CD14-positive monocyte (primary cell): ENCODE measurements around the gene SNHG17. TPM values are rescaled to one million over a fixed set of nuclear protein-coding genes. Genes with fewer than 3 reads are reported as not detected.

Experiments
- DNase-seq, 3 donors: peaks; one replicate each; pipeline ENCODE4 v3.0.0-alpha.2; 2011 to 2022
- H2AFZ ChIP-seq: 2 replicates; pipeline ENCODE4 v1.6.0; 2012; ENCODE audit warnings: mild to moderate bottlenecking, low read depth, low read length, inconsistent platforms; ENCODE audit not compliant: insufficient read depth, poor library complexity, severe bottlenecking
- H3K27ac ChIP-seq, 2 donors: 1 replicate in 1 of 2; 2 replicates in 1 of 2; pipeline ENCODE4 v1.5.1; 2012 to 2013; ENCODE audit warnings: low read length in 2 of 2, control low read depth in 1 of 2, inconsistent platforms in 1 of 2, low read depth in 1 of 2, mild to moderate bottlenecking in 1 of 2
- H3K27me3 ChIP-seq, 2 donors: one replicate each; pipeline versions ENCODE4 v1.6.0 to v1.6.1; 2011 to 2013; ENCODE audit warnings: low read length in 2 of 2; ENCODE audit not compliant: control insufficient read depth in 2 of 2, insufficient read depth in 2 of 2
- H3K36me3 ChIP-seq, 2 donors: replicated peaks in 1 of 2; 1 replicate in 1 of 2; 2 replicates in 1 of 2; pipeline versions ENCODE4 v1.5.1 to v1.6.1; 2012 to 2013; ENCODE audit warnings: low read length in 2 of 2, control low read depth in 1 of 2, inconsistent platforms in 1 of 2, mild to moderate bottlenecking in 1 of 2; ENCODE audit not compliant: insufficient read depth in 2 of 2, control insufficient read depth in 1 of 2
- H3K4me1 ChIP-seq, 2 donors: 1 replicate in 1 of 2; 2 replicates in 1 of 2; pipeline versions ENCODE4 v1.5.1 to v1.6.1; 2012 to 2013; ENCODE audit warnings: low read length in 2 of 2, control low read depth in 1 of 2, inconsistent platforms in 1 of 2, mild to moderate bottlenecking in 1 of 2, moderate library complexity in 1 of 2; ENCODE audit not compliant: insufficient read depth in 2 of 2, control insufficient read depth in 1 of 2
- H3K4me2 ChIP-seq: replicated peaks from 2 replicates; pipeline ENCODE3; 2012; ENCODE audit warnings: low read length, moderate library complexity, mild to moderate bottlenecking; ENCODE audit not compliant: poor library complexity, severe bottlenecking; ENCODE audit errors: extremely low read depth
- H3K4me3 ChIP-seq, 3 experiments: fragments of 200-600 bp in 1 of 3; sonication (generic) in 1 of 3; replicated peaks in 1 of 3; 1 replicate in 2 of 3; 2 replicates in 1 of 3; pipeline ENCODE4 v1.5.1; 2011 to 2013; ENCODE audit warnings: low read length in 3 of 3, mild to moderate bottlenecking in 3 of 3, control low read depth in 2 of 3, low read depth in 2 of 3, inconsistent platforms in 1 of 3, moderate library complexity in 1 of 3
- H3K79me2 ChIP-seq: 2 replicates; pipeline ENCODE4 v1.6.0; 2012; ENCODE audit warnings: mild to moderate bottlenecking, control low read depth, inconsistent platforms, low read length, moderate library complexity; ENCODE audit not compliant: insufficient read depth
- H3K9ac ChIP-seq: 2 replicates; pipeline ENCODE4 v1.6.0; 2017; ENCODE audit warnings: low read length, mild to moderate bottlenecking; ENCODE audit not compliant: insufficient read depth, poor library complexity, severe bottlenecking
- H3K9me3 ChIP-seq, 2 donors: replicated peaks in 1 of 2; 1 replicate in 1 of 2; 2 replicates in 1 of 2; pipeline versions ENCODE4 v1.5.1 to v1.6.1; 2012 to 2013; ENCODE audit warnings: low read length in 2 of 2, control low read depth in 1 of 2; ENCODE audit not compliant: control insufficient read depth in 1 of 2, insufficient read depth in 1 of 2
- H4K20me1 ChIP-seq: 2 replicates; pipeline ENCODE4 v1.6.0; 2012; ENCODE audit warnings: mild to moderate bottlenecking, low read length, control low read depth, moderate library complexity; ENCODE audit not compliant: insufficient read depth
- H3K27ac Mint-ChIP-seq, 7 donors: one replicate each; pipeline ENCODE4 v1.8.0; 2020; ENCODE audit warnings: mild to moderate bottlenecking in 7 of 7, mixed read lengths in 7 of 7, moderate library complexity in 6 of 7, inconsistent platforms in 2 of 7
- H3K27me3 Mint-ChIP-seq, 3 donors: one replicate each; pipeline ENCODE4 v1.8.0; 2021 to 2022; ENCODE audit warnings: low read depth in 3 of 3, mild to moderate bottlenecking in 3 of 3, mixed read lengths in 3 of 3, moderate library complexity in 3 of 3, inconsistent platforms in 1 of 3
- H3K36me3 Mint-ChIP-seq, 2 donors: one replicate each; pipeline ENCODE4 v1.8.0; 2020; ENCODE audit warnings: mixed read lengths in 2 of 2, inconsistent platforms in 1 of 2, mild to moderate bottlenecking in 1 of 2
- H3K4me1 Mint-ChIP-seq: one replicate; pipeline ENCODE4 v1.8.0; 2020; ENCODE audit warnings: mild to moderate bottlenecking, mixed read lengths
- H3K4me3 Mint-ChIP-seq, 2 donors: one replicate each; pipeline ENCODE4 v1.8.0; 2020; ENCODE audit warnings: mild to moderate bottlenecking in 2 of 2, mixed read lengths in 2 of 2, moderate library complexity in 1 of 2
- H3K9me3 Mint-ChIP-seq, 7 donors: one replicate each; pipeline ENCODE4 v1.8.0; 2020 to 2022; ENCODE audit warnings: mixed read lengths in 7 of 7, mild to moderate bottlenecking in 6 of 7, moderate library complexity in 6 of 7, inconsistent platforms in 2 of 7
- CTCF ChIP-seq: fragments of 200-600 bp; IDR thresholded peaks from one replicate; pipeline ENCODE4 v1.8.0; 2022; ENCODE audit warnings: antibody characterized with exemption, mild to moderate bottlenecking
- WGBS: methylation state at CpG from one replicate; pipeline ENCODE4 v1.1.5; 2013; ENCODE audit warnings: missing lambda C conversion rate; ENCODE audit not compliant: insufficient coverage; 5-methylcytosine and 5-hydroxymethylcytosine counted together
- intact Hi-C, 2 donors: fragments of 100-400 bp; cut with micrococcal nuclease; formaldehyde crosslinking; loops; one replicate each; pipeline versions ENCODE4 v1.15.0 to v1.15.1; 2023
- polyA plus RNA-seq, 3 donors: library from polyadenylated mRNA; depleted of rRNA in 1 of 3; unstranded in 2 of 3; stranded (reverse) in 1 of 3; fragments of 300-500 nt in 2 of 3; fragments of >200 nt in 1 of 3; fragmentation: Illumina TruSeq in 2 of 3; gene quantifications; 1 replicate in 2 of 3; 2 replicates in 1 of 3; pipeline ENCODE4 v1.2.3, GENCODE V29; 2012 to 2021

The SNHG17 gene
- polyA plus RNA-seq, 3 donors, result 10.1 to 32.4 (median 29.2) TPM

- Histone ChIP-seq H3K4me3 (no peak overlapping the region), H3K27me3 (no peaks in the 10 kb centered on the region), H3K36me3 (no peaks in the 10 kb centered on the region), H2AFZ (no peak overlapping the region), H4K20me1 (no peaks in the 10 kb centered on the region), H3K9me3 (no peaks in the 10 kb centered on the region), H3K4me1 (no peaks in the 10 kb centered on the region), H3K4me2 (no peak overlapping the region), H3K9ac (no peak overlapping the region), H3K27ac (no peak overlapping the region), H3K79me2 (no peaks in the 10 kb centered on the region)
- Mint-ChIP-seq H3K4me1 (peaks cover 5% of the 10 kb centered on the region), H3K9me3 (peaks cover 0 to 11% (median 6%) of the 10 kb centered on the region in 7 donors), H3K27ac (peak overlapping the region in 1 of 7 donors; percentile 53), H3K36me3 (no peaks in the 10 kb centered on the region), H3K4me3 (no peak overlapping the region), H3K27me3 (peaks cover 2 to 8% (median 5%) of the 10 kb centered on the region in 3 donors)
- intact Hi-C loops, result no loop called here
- DNase-seq, result peak in 1 of 3 donors; percentile 35
- no peak for TF ChIP-seq CTCF
- 20% methylated on average over 1 of the region's 5 CpGs for WGBS
Measured at GRCh38 chr20:38460040-38460623, 25.0 kb upstream of the SNHG17 start.

GRCh38 chr20:38458314-38458713 lies 23.2 kb upstream of the SNHG17 start:
- Mint-ChIP-seq H3K4me3 (no peak overlapping the region), H3K27me3 (peaks cover 4 to 8% (median 5%) of the 10 kb centered on the region in 3 donors), H3K27ac (no peak overlapping the region), H3K9me3 (peaks cover 0 to 11% (median 6%) of the 10 kb centered on the region in 7 donors), H3K36me3 (no peaks in the 10 kb centered on the region), H3K4me1 (peaks cover 5% of the 10 kb centered on the region)
- intact Hi-C loops, result no loop called here
- Histone ChIP-seq H3K36me3 (no peaks in the 10 kb centered on the region), H2AFZ (no peak overlapping the region), H3K4me2 (no peak overlapping the region), H3K4me3 (no peak overlapping the region), H3K79me2 (no peaks in the 10 kb centered on the region), H4K20me1 (no peaks in the 10 kb centered on the region), H3K27me3 (no peaks in the 10 kb centered on the region), H3K9me3 (no peaks in the 10 kb centered on the region), H3K4me1 (no peaks in the 10 kb centered on the region), H3K9ac (no peak overlapping the region), H3K27ac (no peak overlapping the region)
- TF ChIP-seq CTCF, result no peak
- 80% methylated on average over 1 of the region's 5 CpGs for WGBS
- no peak for DNase-seq
